ENCODE results near the gene TMEM39B.
A peak's percentile ranks its signal among the peaks of the same experiment; 100 is the strongest.
"Not testable (repeated sequence)": the region's sequence is repeated elsewhere in the genome, so short reads cannot be mapped to it uniquely, and the experiment has no call there.

Gene TMEM39B

GRCh38 chr1:32111789-32112188, 39.0 kb downstream of the TMEM39B start:
- no peak for DNase-seq (ENCODE audit: low read depth, low spot score)

- no peak for DNase-seq (ENCODE audit: low read depth, low spot score)
Observed at GRCh38 chr1:32112806-32113375, 40.2 kb downstream of the TMEM39B start.

- not testable (repeated sequence) for DNase-seq (ENCODE audit: low read depth, low spot score)
Observed at GRCh38 chr1:32113436-32113835, 40.7 kb downstream of the TMEM39B start.

- DNase-seq (ENCODE audit: low read depth, low spot score): no peak
Observed at GRCh38 chr1:32114420-32114819, 41.7 kb downstream of the TMEM39B start.

GRCh38 chr1:32115496-32115895, 42.8 kb downstream of the TMEM39B start:
- DNase-seq (ENCODE audit: low read depth, low spot score): no peak

GRCh38 chr1:32116531-32116930, 43.8 kb downstream of the TMEM39B start:
- DNase-seq (ENCODE audit: low read depth, low spot score): no peak

GRCh38 chr1:32122151-32122550, 49.4 kb downstream of the TMEM39B start:
- no peak for DNase-seq (ENCODE audit: low read depth, low spot score)

- not testable (repeated sequence) for DNase-seq (ENCODE audit: low read depth, low spot score)
Observed at GRCh38 chr1:32123361-32123760, 50.6 kb downstream of the TMEM39B start.

- DNase-seq (ENCODE audit: low read depth, low spot score): no peak
Observed at GRCh38 chr1:32125313-32125712, 52.6 kb downstream of the TMEM39B start.

GRCh38 chr1:32126770-32127169, 54.0 kb downstream of the TMEM39B start:
- no peak for DNase-seq (ENCODE audit: low read depth, low spot score)

- DNase-seq (ENCODE audit: low read depth, low spot score): no peak
Observed at GRCh38 chr1:32127409-32128198, 54.9 kb downstream of the TMEM39B start.

- DNase-seq (ENCODE audit: low read depth, low spot score): no peak
Observed at GRCh38 chr1:32128479-32128878, 55.7 kb downstream of the TMEM39B start.

- DNase-seq (ENCODE audit: low read depth, low spot score): no peak
Observed at GRCh38 chr1:32128964-32129363, 56.2 kb downstream of the TMEM39B start.

GRCh38 chr1:32133950-32134280, 61.2 kb downstream of the TMEM39B start:
- not testable (repeated sequence) for DNase-seq (ENCODE audit: low read depth, low spot score)

GRCh38 chr1:32137111-32137510, 64.4 kb downstream of the TMEM39B start:
- no peak for DNase-seq (ENCODE audit: low read depth, low spot score)

- DNase-seq (ENCODE audit: low read depth, low spot score): no peak
Observed at GRCh38 chr1:32138965-32139364, 66.2 kb downstream of the TMEM39B start.

GRCh38 chr1:32142446-32143301, 69.9 kb downstream of the TMEM39B start:
- peak; percentile 51 for DNase-seq (ENCODE audit: low read depth, low spot score)

GRCh38 chr1:32143302-32143695, 70.6 kb downstream of the TMEM39B start:
- DNase-seq (ENCODE audit: low read depth, low spot score): not testable (repeated sequence)

- DNase-seq (ENCODE audit: low read depth, low spot score): no peak
Observed at GRCh38 chr1:32144033-32144432, 71.3 kb downstream of the TMEM39B start.

- DNase-seq (ENCODE audit: low read depth, low spot score): not testable (repeated sequence)
Observed at GRCh38 chr1:32147799-32148198, 75.1 kb downstream of the TMEM39B start.

GRCh38 chr1:32150847-32151246, 78.1 kb downstream of the TMEM39B start:
- DNase-seq (ENCODE audit: low read depth, low spot score): no peak

GRCh38 chr1:32151319-32151787, 78.6 kb downstream of the TMEM39B start:
- peak; percentile 41 for DNase-seq (ENCODE audit: low read depth, low spot score)
